Activated T-helper 2 cell treated with anti-CD3 and anti-CD28 coated beads, Interferon-gamma antibody, Interleukin-2, Interleukin-4, amounts not matched to agents 10 μg/mL and 5 μg/mL and 100 μg/mL, durations not matched to agents 14 hours and 24 hours and 36 hours (primary cell): Measurements from ENCODE around the gene DNER. TPM values are rescaled to one million over a fixed set of nuclear protein-coding genes. Genes with fewer than 3 reads are reported as not detected.

Experiments
- DNase-seq: peaks from one replicate; pipeline ENCODE4 v3.0.0; 2021; ENCODE audit warnings: low spot score
- H3K27ac Mint-ChIP-seq: one replicate; pipeline ENCODE4 v1.8.0; 2021; ENCODE audit warnings: mixed read lengths
- H3K27me3 Mint-ChIP-seq: one replicate; pipeline ENCODE4 v1.8.0; 2021; ENCODE audit warnings: low read depth, mixed read lengths
- H3K36me3 Mint-ChIP-seq: one replicate; pipeline ENCODE4 v1.8.0; 2021; ENCODE audit warnings: low read depth, mixed read lengths
- H3K4me1 Mint-ChIP-seq: one replicate; pipeline ENCODE4 v1.8.0; 2021; ENCODE audit warnings: low read depth, mixed read lengths
- H3K4me3 Mint-ChIP-seq: one replicate; pipeline ENCODE4 v1.8.0; 2021; ENCODE audit warnings: low read depth, mild to moderate bottlenecking, moderate library complexity, mixed read lengths
- H3K9me3 Mint-ChIP-seq: one replicate; pipeline ENCODE4 v1.8.0; 2021; ENCODE audit warnings: mixed read lengths
- intact Hi-C: fragments of 100-400 bp; cut with micrococcal nuclease; formaldehyde crosslinking; loops from one replicate; pipeline ENCODE4 v1.15.1; 2023
- total RNA-seq: library from RNA; stranded (reverse); gene quantifications from 2 replicates; pipeline ENCODE4 v1.2.3, GENCODE V29; 2022

Gene DNER
- total RNA-seq, 1 donor from 2014 or later = not detected

DNA sequence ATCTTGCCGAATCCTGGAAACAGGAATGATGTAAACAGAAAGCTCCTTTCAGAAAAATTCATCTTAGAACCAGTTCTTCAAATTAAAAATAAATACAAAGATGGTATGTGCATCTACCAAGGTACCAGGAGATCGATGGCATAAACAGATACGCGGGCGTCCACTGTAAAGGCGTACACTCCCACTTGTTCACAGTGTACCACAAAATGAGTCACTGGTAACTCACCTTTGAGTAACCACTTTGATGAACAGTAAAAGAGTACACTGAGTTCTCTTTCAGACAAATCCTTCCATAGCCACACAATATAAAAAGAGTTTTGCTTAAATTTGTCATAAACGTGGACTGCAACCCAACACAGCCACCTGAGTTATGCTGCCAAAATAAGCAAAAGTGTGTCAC is 128.3 kb downstream of the DNER start:
- Mint-ChIP-seq H3K27ac (no peak overlapping the region), H3K9me3 (no peaks in the 10 kb centered on the region)
- intact Hi-C loops = no loop called here

DNA sequence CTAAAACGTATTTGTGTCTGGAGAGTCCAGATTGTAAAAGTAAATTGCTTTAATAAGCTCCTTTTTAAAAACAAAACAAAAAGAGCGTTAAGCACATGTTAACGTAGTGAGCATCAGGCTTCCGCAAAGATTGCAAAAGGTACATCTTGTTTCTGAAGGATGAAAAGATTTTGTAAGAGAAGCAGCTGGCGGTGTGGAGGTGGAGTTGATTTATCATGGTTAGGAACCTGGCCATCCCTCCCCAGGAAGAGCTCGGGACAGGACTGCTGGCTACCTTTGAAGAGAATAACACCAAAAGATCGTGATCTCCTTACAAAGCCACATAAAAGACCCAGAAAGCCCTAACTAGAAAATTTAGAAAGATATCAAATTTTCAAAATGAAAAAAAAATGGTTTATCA is 132.2 kb downstream of the DNER start:
- H3K4me1 Mint-ChIP-seq = peaks cover 2% of the 10 kb centered on the region
- no peak overlapping the region for H3K4me3 Mint-ChIP-seq
- intact Hi-C loops = no loop called here
- H3K27me3 Mint-ChIP-seq = peaks cover 7% of the 10 kb centered on the region
- no peaks in the 10 kb centered on the region for H3K36me3 Mint-ChIP-seq
- no peak overlapping the region for H3K27ac Mint-ChIP-seq
- DNase-seq = no peak
- H3K9me3 Mint-ChIP-seq = no peaks in the 10 kb centered on the region

More for the DNA sequence above, 128.3 kb downstream of the DNER start:
- H3K36me3 Mint-ChIP-seq = no peaks in the 10 kb centered on the region
- H3K4me1 Mint-ChIP-seq = peaks cover 2% of the 10 kb centered on the region
- no peak overlapping the region for H3K4me3 Mint-ChIP-seq
- H3K27me3 Mint-ChIP-seq = peaks cover 10% of the 10 kb centered on the region
- DNase-seq = no peak

DNA sequence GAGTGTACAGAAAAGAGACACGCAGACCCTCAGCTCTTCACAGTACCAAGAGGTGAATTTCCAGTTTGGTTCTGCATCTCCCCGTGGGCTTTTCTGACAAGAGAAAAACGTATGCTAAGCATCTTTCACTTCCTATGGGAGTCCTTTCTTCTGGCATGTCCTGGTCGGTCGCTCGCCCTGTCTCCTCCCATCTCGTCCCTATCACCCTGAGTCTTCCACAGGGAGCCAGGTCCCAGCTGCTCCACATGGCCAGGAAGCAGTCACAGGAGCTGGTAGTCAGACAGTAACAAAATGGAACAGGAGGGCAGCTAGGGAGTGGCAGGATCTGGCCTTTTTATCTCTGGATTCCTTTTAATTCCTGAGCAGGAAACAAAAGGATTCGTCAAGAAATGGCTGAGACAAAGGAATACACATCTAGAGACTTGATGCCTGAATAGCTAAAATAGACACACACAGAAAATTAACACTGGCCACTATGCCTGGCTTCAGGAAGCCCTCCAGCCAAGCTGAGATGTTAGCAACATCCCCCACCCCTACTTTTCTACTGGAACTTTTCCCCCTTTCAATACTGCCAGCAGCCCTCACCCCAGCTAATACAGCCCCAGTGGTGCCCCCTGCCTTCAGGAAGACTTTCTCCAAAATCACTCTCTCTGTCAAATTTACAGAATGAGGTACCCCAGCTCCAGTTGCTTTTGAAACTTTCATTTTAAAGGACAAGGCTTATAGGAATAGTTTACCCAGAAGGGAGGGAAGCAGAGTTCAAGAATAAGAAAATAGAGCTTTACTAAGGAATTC is 136.1 kb downstream of the DNER start:
- Mint-ChIP-seq H3K36me3 (no peaks in the 10 kb centered on the region), H3K4me1 (no peaks in the 10 kb centered on the region), H3K27ac (no peak overlapping the region), H3K9me3 (no peaks in the 10 kb centered on the region), H3K27me3 (peaks cover 3% of the 10 kb centered on the region), H3K4me3 (no peak overlapping the region)
- no peak for DNase-seq
- intact Hi-C loops = no loop called here

DNA sequence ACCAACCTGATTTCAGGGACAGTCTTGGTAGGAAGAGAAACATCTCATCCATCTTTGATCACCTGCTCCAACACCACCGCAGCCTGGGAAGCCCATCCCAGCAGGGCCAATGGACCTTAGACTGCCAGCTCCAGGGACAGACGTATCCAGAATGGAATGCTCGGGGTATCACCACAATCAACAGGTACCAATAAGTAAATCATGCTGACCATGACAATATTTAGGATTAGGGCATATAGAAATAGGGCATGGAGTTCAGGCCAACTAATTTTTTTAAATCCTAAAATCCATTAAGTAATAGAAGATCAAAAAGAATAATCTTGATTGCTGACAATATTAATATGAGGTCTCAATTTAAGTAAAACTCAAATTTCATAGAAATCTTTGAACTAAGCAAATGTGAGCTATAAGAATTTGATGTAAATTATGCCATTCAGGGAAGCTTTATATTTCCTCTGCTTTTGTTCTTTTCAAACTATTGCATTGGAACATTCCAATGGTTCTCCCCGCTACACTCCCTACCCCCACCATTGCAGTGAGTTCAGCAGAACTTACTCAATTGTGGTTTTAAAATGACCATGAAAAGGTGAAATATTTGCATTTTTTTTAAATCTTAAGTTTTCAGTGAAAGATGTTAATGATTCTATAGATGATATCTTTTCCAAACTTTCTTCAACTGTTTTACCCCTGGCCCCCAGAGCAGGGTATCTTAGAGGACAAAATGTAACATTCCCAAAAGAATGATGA is 138.6 kb downstream of the DNER start:
- DNase-seq = no peak
- intact Hi-C loops = no loop called here
- H3K36me3 Mint-ChIP-seq = no peaks in the 10 kb centered on the region
- H3K27me3 Mint-ChIP-seq = peaks cover 3% of the 10 kb centered on the region
- H3K4me3 Mint-ChIP-seq = no peak overlapping the region
- H3K4me1 Mint-ChIP-seq = no peaks in the 10 kb centered on the region
- no peaks in the 10 kb centered on the region for H3K9me3 Mint-ChIP-seq
- no peak overlapping the region for H3K27ac Mint-ChIP-seq

DNA sequence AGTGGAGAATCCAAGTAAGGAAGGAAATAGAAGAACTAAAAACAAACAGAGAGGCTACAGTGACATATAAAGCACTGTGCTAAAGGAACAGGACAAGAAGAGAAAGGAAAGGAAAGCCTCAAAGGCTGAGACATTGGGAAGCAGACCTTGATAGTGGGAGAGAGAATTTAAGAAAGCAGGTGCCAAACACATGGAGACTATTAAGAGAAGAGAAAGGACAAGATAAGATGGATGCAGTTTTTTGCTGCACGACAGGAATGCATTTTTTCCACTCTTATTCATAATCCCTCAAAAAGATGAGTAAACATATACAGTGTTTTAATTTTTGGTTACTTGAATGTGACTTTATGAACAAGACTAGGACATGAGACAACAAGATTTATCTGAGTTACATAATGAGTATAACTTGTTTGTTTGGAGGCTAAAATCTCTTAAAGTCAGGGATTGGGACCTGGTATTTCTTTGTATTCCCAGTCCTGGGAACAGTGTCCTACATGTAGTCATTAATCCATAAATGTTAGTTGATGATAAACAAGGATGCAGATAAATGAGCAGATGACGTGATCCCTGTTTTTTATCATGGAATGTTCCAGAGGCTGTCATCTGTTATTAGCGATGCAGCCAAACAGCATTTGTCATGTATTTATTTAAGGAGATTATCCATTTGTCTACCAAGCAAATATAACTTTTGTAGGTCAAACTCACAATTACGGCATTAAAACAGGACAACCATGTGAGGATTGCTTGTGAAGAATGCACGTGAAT is 141.7 kb downstream of the DNER start:
- Mint-ChIP-seq H3K4me1 (no peaks in the 10 kb centered on the region), H3K4me3 (no peak overlapping the region), H3K27me3 (peaks cover 3% of the 10 kb centered on the region), H3K36me3 (no peaks in the 10 kb centered on the region), H3K27ac (no peak overlapping the region), H3K9me3 (no peaks in the 10 kb centered on the region)
- intact Hi-C loops = no loop called here
- DNase-seq = no peak

DNA sequence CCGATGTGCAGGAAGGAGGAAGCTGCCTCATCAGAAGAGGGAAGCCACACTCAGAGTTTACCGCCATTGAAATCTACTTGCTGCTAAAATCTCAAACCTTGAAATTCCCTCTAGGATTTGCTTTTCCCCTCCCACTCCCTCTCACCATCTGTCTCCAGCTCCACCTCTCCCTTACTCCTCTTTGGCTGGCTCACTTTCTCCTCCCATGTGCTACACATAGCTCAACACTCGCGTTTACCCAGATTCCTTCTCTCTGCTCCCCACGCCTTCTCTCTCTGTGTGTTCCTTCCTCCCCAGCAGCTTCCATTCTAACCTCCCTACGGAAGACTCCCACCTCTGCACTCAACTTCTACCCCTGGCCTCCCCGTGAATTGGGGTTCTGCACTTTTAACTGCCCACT is 143.1 kb downstream of the DNER start:
- Mint-ChIP-seq H3K36me3 (no peaks in the 10 kb centered on the region), H3K4me1 (no peaks in the 10 kb centered on the region), H3K4me3 (no peak overlapping the region), H3K27ac (no peak overlapping the region), H3K27me3 (no peaks in the 10 kb centered on the region), H3K9me3 (no peaks in the 10 kb centered on the region)
- no peak for DNase-seq
- intact Hi-C loops = no loop called here

DNA sequence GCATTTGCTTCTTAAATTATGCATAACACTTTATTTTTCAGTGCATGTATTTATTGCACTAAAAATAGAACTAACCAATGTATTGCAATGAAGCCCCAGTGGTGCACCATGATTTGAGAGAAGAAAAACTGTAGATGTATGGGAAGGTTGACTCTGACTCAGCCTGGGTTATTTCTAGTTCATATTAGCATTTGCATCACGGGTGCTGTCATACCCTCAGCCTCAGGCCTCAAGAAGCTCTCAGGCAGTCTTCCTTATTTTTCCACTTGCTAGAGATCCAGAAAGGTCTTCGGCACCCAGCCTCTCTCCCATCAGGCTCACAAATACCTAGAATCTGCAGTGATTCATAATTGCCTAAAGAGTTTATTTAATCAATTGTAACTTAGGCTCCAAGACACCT is 148.0 kb downstream of the DNER start:
- H3K27ac Mint-ChIP-seq = no peak overlapping the region
- intact Hi-C loops = no loop called here
- H3K36me3 Mint-ChIP-seq = no peaks in the 10 kb centered on the region
- no peaks in the 10 kb centered on the region for H3K27me3 Mint-ChIP-seq
- no peaks in the 10 kb centered on the region for H3K4me1 Mint-ChIP-seq
- no peak overlapping the region for H3K4me3 Mint-ChIP-seq
- no peak for DNase-seq
- no peaks in the 10 kb centered on the region for H3K9me3 Mint-ChIP-seq

DNA sequence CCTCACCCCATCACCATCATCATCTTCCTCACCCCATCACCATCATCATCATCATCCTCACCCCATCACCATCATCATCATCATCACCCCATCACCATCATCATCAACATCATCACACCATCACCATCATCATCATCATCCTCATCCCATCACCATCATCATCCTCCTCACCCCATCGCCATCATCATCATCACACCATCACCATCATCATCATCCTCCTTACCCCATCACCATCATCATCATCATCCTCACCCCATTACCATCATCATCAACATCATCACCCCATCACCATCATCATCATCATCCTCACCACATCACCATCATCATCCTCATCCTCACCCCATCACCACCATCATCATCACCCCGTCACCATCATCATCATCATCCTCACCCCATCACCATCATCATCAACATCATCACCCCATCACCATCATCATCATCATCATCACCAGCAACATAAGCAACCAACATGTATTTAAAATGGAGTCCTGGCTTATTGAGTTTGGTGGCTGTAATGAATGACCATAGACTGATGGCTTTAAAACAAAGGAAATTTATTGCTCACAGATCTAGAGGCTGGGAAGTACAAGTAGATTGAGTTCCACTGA is 150.0 kb downstream of the DNER start:
- H3K4me3 Mint-ChIP-seq = no peak overlapping the region
- no peaks in the 10 kb centered on the region for H3K36me3 Mint-ChIP-seq
- no peaks in the 10 kb centered on the region for H3K27me3 Mint-ChIP-seq
- no peak overlapping the region for H3K27ac Mint-ChIP-seq
- no peaks in the 10 kb centered on the region for H3K4me1 Mint-ChIP-seq
- DNase-seq = no peak
- no peaks in the 10 kb centered on the region for H3K9me3 Mint-ChIP-seq
- intact Hi-C loops = no loop called here

DNA sequence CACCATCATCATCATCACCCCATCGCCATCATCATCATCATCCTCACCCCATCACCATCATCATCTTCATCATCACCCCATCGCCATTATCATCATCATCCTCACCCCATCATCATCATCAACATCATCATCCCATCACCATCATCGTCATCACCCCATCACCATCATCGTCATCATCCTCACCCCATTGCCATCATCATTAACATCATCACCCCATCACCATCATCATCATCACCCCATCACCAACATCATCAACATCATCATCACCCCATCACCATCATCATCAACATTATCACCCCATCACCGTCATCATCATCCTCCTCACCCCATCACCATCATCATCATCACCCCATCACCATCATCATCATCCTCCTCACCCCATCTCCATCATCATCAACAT is 151.0 kb downstream of the DNER start:
- intact Hi-C loops = no loop called here
- H3K9me3 Mint-ChIP-seq = no peaks in the 10 kb centered on the region
- no peak overlapping the region for H3K27ac Mint-ChIP-seq
- no peak for DNase-seq
- no peaks in the 10 kb centered on the region for H3K4me1 Mint-ChIP-seq
- no peaks in the 10 kb centered on the region for H3K36me3 Mint-ChIP-seq
- no peaks in the 10 kb centered on the region for H3K27me3 Mint-ChIP-seq
- H3K4me3 Mint-ChIP-seq = no peak overlapping the region

DNA sequence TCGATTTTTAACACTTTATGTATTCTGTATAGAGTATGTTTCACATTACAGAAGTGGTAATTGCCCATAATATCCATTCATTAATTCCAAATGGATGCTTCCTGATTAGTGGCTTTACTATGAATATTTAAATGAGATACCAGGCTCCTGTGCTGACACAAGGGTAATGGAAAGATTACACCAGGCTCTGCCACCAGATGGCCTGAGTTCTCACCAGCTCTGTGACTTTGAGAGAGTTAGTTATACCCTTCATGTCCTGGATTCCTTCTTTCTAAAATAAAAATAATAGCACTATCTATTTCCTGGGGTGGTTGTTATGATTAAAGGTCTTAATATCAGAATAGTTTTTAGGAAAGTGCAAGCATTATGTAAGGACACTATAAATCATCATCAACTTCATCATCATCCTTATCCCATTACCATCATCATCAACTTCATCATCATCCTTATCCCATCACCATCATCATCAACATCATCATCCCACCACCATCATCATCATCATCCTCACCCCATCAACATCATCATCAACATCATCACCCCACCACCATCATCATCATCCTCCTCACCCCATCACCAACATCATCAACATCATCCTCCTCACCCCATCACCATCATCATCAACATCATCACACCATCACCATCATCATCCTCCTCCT is 151.8 kb downstream of the DNER start:
- no peaks in the 10 kb centered on the region for H3K4me1 Mint-ChIP-seq
- no peak overlapping the region for H3K4me3 Mint-ChIP-seq
- no peaks in the 10 kb centered on the region for H3K36me3 Mint-ChIP-seq
- DNase-seq = no peak
- H3K9me3 Mint-ChIP-seq = no peaks in the 10 kb centered on the region
- intact Hi-C loops = no loop called here
- no peaks in the 10 kb centered on the region for H3K27me3 Mint-ChIP-seq
- H3K27ac Mint-ChIP-seq = no peak overlapping the region

DNA sequence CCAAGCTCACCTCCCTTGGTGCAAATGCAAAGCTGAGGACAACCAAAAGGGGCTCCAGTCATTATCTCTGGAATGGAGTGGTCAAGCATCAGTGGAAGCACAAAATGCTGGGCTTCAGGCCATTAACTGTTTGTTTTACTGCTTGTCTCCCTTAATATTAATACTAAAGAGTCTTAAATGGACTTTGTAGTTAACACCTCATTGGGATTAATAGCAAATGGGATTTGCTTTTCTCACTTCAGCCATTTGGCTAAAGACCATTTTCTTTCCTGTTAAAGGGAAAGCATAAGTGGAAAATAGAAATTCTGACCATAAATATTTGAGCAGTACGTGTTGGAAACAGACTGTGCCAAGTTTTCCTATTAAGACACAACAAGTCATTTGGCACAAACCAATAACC is 154.4 kb downstream of the DNER start:
- H3K4me1 Mint-ChIP-seq = no peaks in the 10 kb centered on the region
- intact Hi-C loops = no loop called here

DNA sequence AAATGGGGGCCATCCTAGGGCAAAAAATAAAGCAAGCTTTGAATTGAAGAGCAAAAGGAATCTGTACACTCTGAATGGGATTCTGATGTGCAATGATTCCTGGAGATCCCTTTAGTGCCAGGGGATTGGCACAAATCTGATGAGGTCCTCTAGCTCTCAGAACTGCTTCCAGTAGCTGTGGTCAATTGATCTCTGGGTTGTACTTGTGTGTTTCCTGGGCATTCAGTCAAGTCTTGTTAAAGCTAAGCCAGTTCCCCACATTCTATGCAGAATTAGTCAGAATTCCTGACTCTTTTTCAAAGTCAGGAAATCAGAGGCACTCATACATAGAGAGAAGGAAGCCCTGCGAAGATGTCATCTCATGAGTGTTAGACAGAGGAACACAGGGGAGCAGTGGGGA is 161.3 kb downstream of the DNER start:
- no peaks in the 10 kb centered on the region for H3K36me3 Mint-ChIP-seq
- no peaks in the 10 kb centered on the region for H3K27me3 Mint-ChIP-seq
- intact Hi-C loops = no loop called here
- H3K9me3 Mint-ChIP-seq = no peaks in the 10 kb centered on the region
- no peak overlapping the region for H3K4me3 Mint-ChIP-seq
- no peaks in the 10 kb centered on the region for H3K4me1 Mint-ChIP-seq
- no peak overlapping the region for H3K27ac Mint-ChIP-seq
- DNase-seq = no peak

More for the DNA sequence above, 154.4 kb downstream of the DNER start:
- Mint-ChIP-seq H3K4me3 (no peak overlapping the region), H3K36me3 (no peaks in the 10 kb centered on the region), H3K9me3 (no peaks in the 10 kb centered on the region), H3K27ac (no peak overlapping the region), H3K27me3 (no peaks in the 10 kb centered on the region)
- no peak for DNase-seq
